Activated gamma-delta T cell treated with Interleukin-2 at 50 U/mL for 16 hours (primary cell): ENCODE results near the gene PLA1A.
"Not testable (repeated sequence)": the region's sequence is repeated elsewhere in the genome, so short reads cannot be mapped to it uniquely, and the experiment has no call there.

Source experiments
- DNase-seq: peaks from one replicate; pipeline ENCODE4 v3.0.0-alpha.2; 2020

PLA1A gene

DNA sequence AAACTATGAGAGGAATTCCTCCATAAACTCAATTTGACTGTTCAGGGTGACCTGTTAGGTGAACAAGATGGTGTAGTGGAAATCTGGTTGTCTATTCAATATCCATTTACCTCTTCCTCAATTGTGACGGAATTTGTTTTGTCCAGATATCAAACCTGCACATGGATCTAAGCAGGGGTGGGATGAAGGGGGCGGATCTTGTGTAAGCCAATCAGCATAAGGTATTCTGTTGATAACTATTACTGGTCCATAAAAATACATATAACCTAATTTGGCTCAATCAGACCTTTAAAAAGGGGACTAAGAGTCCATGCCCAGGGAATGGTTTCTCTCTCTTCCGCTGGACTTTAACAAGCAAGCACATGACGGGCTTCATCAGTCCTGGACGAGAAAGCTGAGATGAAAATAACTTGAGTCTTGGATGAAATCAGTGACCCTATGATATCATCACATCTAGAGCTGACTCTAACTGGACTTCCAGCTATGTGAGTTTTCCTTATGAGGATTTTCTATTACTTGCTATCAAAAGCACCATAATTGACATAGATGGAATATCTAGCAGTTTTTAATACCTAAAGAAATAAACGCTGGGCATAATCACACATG lies 68.4 kb downstream of the PLA1A start:
- DNase-seq, result no peak

GRCh38 chr3:119669906-119670570 lies 72.4 kb downstream of the PLA1A start:
- no peak for DNase-seq

GRCh38 chr3:119672776-119673175 lies 75.1 kb downstream of the PLA1A start:
- no peak for DNase-seq

DNA sequence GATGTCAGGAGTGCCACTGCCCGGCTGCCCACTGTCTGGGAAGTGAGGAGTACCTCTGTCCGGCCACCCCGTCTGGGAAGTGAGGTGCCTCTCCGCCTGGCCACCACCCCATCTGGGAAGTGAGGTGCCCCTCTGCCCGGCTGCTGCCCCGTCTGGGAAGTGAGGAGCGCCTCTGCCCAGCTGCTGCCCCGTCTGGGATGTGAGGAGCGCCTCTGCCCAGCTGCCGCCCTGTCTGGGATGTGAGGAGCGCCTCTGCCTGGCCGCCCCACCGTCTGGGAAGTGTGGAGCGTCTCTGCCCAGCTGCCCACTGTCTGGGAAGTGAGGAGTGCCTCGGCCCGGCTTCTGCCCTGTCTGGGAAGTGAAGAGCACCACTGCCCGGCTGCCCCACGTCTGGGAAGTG lies 76.2 kb downstream of the PLA1A start:
- DNase-seq, result no peak

- no peak for DNase-seq
These were observed 77.6 kb downstream of the PLA1A start for GRCh38 chr3:119675188-119675874.

- no peak for DNase-seq
These were observed 78.3 kb downstream of the PLA1A start for GRCh38 chr3:119676020-119676419.

DNA sequence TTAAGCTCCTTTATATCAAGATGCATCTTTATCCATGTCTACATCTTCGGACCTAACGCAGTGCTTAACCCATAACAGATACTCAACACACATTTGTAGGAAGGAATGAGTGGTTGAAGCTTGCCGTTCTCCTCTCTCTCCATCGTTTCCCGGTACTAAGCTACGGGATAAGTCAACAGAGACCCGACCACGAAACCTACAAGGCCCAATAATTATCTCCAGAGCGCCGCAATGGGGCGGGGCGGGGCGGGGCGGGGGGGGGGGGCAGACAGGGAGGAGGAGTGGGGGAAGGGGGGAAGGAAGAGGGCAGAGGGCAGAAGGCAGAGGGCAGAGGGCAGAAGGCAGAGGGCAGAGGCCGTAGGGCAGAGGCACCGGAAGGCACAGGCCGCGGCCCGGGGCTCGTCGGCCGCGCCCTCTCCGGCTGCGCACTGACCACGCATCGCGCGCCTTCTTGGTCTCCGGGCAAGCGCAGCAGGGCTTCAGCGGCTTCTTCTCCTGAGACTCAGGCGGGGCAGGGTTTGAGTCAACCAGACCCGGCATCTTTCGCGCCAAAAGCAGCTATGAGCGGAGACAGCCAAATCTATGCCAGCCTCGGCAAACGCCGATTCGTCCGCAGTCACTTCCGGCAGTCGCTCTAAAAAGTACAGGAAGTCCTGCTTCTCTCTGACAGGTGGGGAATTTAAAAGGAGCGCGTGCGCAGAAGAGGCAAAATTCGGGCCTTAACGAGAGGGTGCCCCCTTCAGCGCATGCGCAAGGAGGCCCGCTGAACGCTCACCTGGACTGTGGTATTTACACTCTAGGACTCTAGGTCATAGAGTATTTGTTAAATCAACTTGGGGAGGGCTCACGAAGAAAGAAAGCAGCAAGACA lies 79.3 kb downstream of the PLA1A start, which contains the start of gene COX17:
Gene COX17, minus strand, starts transcription at position 636 of the 870 bp plus-strand sequence. Its CDS starts 96 bp downstream, at position 540.
- DNase-seq, result peak; percentile 95

- no peak for DNase-seq
These were observed 79.9 kb downstream of the PLA1A start for GRCh38 chr3:119677641-119677934.

GRCh38 chr3:119678209-119678608 lies 80.5 kb downstream of the PLA1A start:
- DNase-seq, result not testable (repeated sequence)
